Measurements from ENCODE around the gene CHCHD3.

- no peak for TF ChIP-seq CTCF (IDR thresholded peaks at IDR 0.05)
- TF ChIP-seq EZH2 (IDR thresholded peaks at IDR 0.05), result no peak
Observed at GRCh38 chr7:132790104-132790503, 291.8 kb downstream of the CHCHD3 start.
